A673 (cell line): Measurements from ENCODE around the gene LACRT.

Experiments
- EZH2 ChIP-seq: fragments of 200-600 bp; sonication (generic); IDR thresholded peaks from 2 replicates; pipeline ENCODE4 v1.6.1; 2017; ENCODE audit warnings: borderline replicate concordance, low read depth, mild to moderate bottlenecking, mixed read lengths, antibody characterized with exemption, low read length; ENCODE audit not compliant: poor library complexity, severe bottlenecking
- TF ChIP-seq, protein P1 (sequence below): fragments of 300-800, 200-600 bp; sonication (generic); conservative IDR thresholded peaks from 2 replicates; pipeline ENCODE4 v1.5.1; 2017; ENCODE audit warnings: low read depth, mild to moderate bottlenecking, antibody characterized with exemption, low read length, moderate library complexity, mixed read lengths

DNA sequence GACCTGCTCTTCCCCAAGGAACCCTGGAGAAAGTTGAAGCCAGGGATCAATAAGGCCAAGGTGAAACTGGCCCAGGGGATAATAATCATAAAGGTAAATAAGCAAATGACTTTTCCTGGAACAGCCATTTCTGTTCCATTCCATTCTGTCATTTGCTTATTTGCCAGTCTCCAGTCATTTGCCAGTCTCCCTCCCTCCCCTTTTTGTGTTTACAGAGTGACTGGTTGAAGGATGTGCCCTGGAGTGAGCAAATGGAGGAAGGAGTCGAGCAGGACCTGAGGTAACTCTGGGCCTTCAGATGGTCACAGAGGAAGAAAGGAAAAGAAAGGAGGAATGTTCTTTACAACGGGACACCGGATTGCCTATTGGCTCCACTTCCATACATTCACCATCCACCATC lies 31.3 kb upstream of the LACRT start:
- TF ChIP-seq, protein P1, sequence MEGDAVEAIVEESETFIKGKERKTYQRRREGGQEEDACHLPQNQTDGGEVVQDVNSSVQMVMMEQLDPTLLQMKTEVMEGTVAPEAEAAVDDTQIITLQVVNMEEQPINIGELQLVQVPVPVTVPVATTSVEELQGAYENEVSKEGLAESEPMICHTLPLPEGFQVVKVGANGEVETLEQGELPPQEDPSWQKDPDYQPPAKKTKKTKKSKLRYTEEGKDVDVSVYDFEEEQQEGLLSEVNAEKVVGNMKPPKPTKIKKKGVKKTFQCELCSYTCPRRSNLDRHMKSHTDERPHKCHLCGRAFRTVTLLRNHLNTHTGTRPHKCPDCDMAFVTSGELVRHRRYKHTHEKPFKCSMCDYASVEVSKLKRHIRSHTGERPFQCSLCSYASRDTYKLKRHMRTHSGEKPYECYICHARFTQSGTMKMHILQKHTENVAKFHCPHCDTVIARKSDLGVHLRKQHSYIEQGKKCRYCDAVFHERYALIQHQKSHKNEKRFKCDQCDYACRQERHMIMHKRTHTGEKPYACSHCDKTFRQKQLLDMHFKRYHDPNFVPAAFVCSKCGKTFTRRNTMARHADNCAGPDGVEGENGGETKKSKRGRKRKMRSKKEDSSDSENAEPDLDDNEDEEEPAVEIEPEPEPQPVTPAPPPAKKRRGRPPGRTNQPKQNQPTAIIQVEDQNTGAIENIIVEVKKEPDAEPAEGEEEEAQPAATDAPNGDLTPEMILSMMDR, result no peak
- TF ChIP-seq EZH2, result no peak
